HG03064 (cell line): ENCODE measurements around the gene C19orf44.

Source experiments
- ATAC-seq: cut with Tn5 transposase; IDR thresholded peaks from one replicate; pipeline ENCODE4 v1.9.1; 2021; ENCODE audit warnings: low read depth; ENCODE audit not compliant: unreplicated experiment

Gene C19orf44

GRCh38 chr19:16514383-16515019 is 18.3 kb downstream of the C19orf44 start:
- ATAC-seq, result no peak

- no peak for ATAC-seq
Observed at GRCh38 chr19:16516381-16516780, 20.2 kb downstream of the C19orf44 start.

GRCh38 chr19:16516923-16517610 is 20.9 kb downstream of the C19orf44 start:
- no peak for ATAC-seq

GRCh38 chr19:16518061-16518460 is 21.9 kb downstream of the C19orf44 start:
- no peak for ATAC-seq

- no peak for ATAC-seq
Observed at GRCh38 chr19:16518483-16519229, 22.5 kb downstream of the C19orf44 start.

- ATAC-seq, result no peak
Observed at GRCh38 chr19:16519230-16519687, 23.1 kb downstream of the C19orf44 start.

GRCh38 chr19:16520074-16520973 is 24.1 kb downstream of the C19orf44 start:
- ATAC-seq, result no peak

- no peak for ATAC-seq
Observed at GRCh38 chr19:16520986-16521624, 24.9 kb downstream of the C19orf44 start.

GRCh38 chr19:16521715-16522289 is 25.6 kb downstream of the C19orf44 start:
- ATAC-seq, result no peak

- no peak for ATAC-seq
Observed at GRCh38 chr19:16522559-16523377, 26.6 kb downstream of the C19orf44 start.

GRCh38 chr19:16524991-16525734 is 29.0 kb downstream of the C19orf44 start:
- ATAC-seq, result no peak

GRCh38 chr19:16525751-16526481 is 29.7 kb downstream of the C19orf44 start:
- ATAC-seq, result no peak

- ATAC-seq, result no peak
Observed at GRCh38 chr19:16527334-16527935, 31.2 kb downstream of the C19orf44 start.

- no peak for ATAC-seq
Observed at GRCh38 chr19:16527971-16528521, 31.9 kb downstream of the C19orf44 start.

- no peak for ATAC-seq
Observed at GRCh38 chr19:16529466-16530144, 33.4 kb downstream of the C19orf44 start.
